ENCODE results near the gene TAS2R41. TPM values are rescaled to one million over a fixed set of nuclear protein-coding genes. Genes with fewer than 3 reads are reported as not detected.

The TAS2R41 gene
- total RNA-seq, 1 experiment from 2014 or later, result not detected

- H2BK5ac ChIP-seq (ENCODE audit: insufficient read length, low read length), result no peak overlapping the region
- no peak for TF ChIP-seq CTCF (conservative IDR thresholded peaks at IDR 0.05)
- H3K36me3 Mint-ChIP-seq (ENCODE audit: insufficient read depth in 1 of 3, low read depth in 3 of 3), result peaks cover 0 to 2% (median under 1%) of the 10 kb centered on the region in 3 experiments; a peak in 4 of 7 replicates
- no peak overlapping the region for H4K91ac ChIP-seq (ENCODE audit: insufficient read length, low read depth, low read length)
- H3K14ac ChIP-seq (ENCODE audit: insufficient read depth, low read length), result no peak overlapping the region
- H3K56ac ChIP-seq (ENCODE audit: insufficient read length, low read depth, low read length), result no peak overlapping the region
- H3K23me2 ChIP-seq (ENCODE audit: insufficient read length, low read depth, low read length, poor library complexity, severe bottlenecking), result no peaks in the 10 kb centered on the region
- H3K23ac ChIP-seq (ENCODE audit: insufficient read length, low read depth, low read length), result no peak overlapping the region
- H2BK12ac ChIP-seq (ENCODE audit: insufficient read length, low read depth, low read length), result no peak overlapping the region
- H2AFZ ChIP-seq (ENCODE audit: low read length), result no peak overlapping the region
- H3K27me3 Mint-ChIP-seq (ENCODE audit: low read depth), result no peaks in the 10 kb centered on the region; the same call in 1 of the 2 replicates
- WGBS (ENCODE audit: extremely low coverage, insufficient read length, low lambda C conversion rate), result no CpG with 5 or more reads among the region's 2 CpGs
- no peak overlapping the region for H3K4ac ChIP-seq (ENCODE audit: low read depth, low read length)
- H2BK15ac ChIP-seq (ENCODE audit: low read depth, low read length), result no peak overlapping the region
- H4K8ac ChIP-seq (replicated peaks; ENCODE audit: insufficient read length, low read depth, low read length), result no peak overlapping the region
- DNase-seq, result no peak
- H3K79me2 ChIP-seq (ENCODE audit: insufficient read depth, low read length), result no peaks in the 10 kb centered on the region
- no peaks in the 10 kb centered on the region for H3K27me3 ChIP-seq (ENCODE audit: insufficient read depth, low read length)
- H3K27ac ChIP-seq (ENCODE audit: insufficient read length, low read depth, low read length), result no peak overlapping the region
- no peak overlapping the region for H3K18ac ChIP-seq (ENCODE audit: insufficient read length, low read depth, low read length)
- no peak overlapping the region for H4K5ac ChIP-seq (ENCODE audit: insufficient read length, low read depth, low read length)
- H3K79me1 ChIP-seq (ENCODE audit: insufficient read depth, low read depth, low read length, poor library complexity, severe bottlenecking), result no peaks in the 10 kb centered on the region
- H2BK20ac ChIP-seq (ENCODE audit: low read depth, low read length, poor library complexity, severe bottlenecking), result no peak overlapping the region
- H3K9me3 ChIP-seq (ENCODE audit: control insufficient read depth, low read depth, low read length), result no peaks in the 10 kb centered on the region
- no peak overlapping the region for H3K27ac Mint-ChIP-seq
- no peak overlapping the region for H2BK120ac ChIP-seq (ENCODE audit: low read depth, low read length, poor library complexity, severe bottlenecking)
- no peak overlapping the region for H3T11ph ChIP-seq (ENCODE audit: low read length)
- no peaks in the 10 kb centered on the region for H3K4me1 ChIP-seq (ENCODE audit: insufficient read depth, low read length)
- H3K4me3 Mint-ChIP-seq, result no peak overlapping the region
- no peaks in the 10 kb centered on the region for H4K20me1 ChIP-seq (ENCODE audit: control insufficient read depth, insufficient read depth, insufficient read length)
- H3K4me1 Mint-ChIP-seq, result peaks cover 4% of the 10 kb centered on the region in 2 experiments; a peak in 2 of 4 replicates
- H3K4me2 ChIP-seq (ENCODE audit: insufficient read depth, insufficient read length, low read length), result no peak overlapping the region
- peaks cover 0 to 1% of the 10 kb centered on the region in 2 experiments; a peak in 2 of 5 replicates for H3K9me3 Mint-ChIP-seq
- H2AK5ac ChIP-seq (ENCODE audit: insufficient read length, low read length), result no peak overlapping the region
- H3K9ac ChIP-seq (ENCODE audit: extremely low read depth, insufficient read length, low read length), result no peak overlapping the region
These were observed 22.2 kb upstream of the TAS2R41 start for GRCh38 chr7:143455491-143455890.
